OCI-LY1 (cell line): ENCODE results near the gene NEURL4.
A peak's percentile ranks its signal among the peaks of the same experiment; 100 is the strongest.

Source experiments
- H2AFZ ChIP-seq: fragments of 200-600 bp; sonication (generic), shearing (Covaris generic); 2 replicates; pipeline ENCODE4 v1.6.0; 2014; ENCODE audit warnings: antibody characterized with exemption, mild to moderate bottlenecking, low read length
- H3F3A ChIP-seq: fragments of 200-600 bp; sonication (generic), shearing (Covaris generic); 2 replicates; pipeline ENCODE4 v1.6.0; 2014; ENCODE audit warnings: mild to moderate bottlenecking, antibody characterized with exemption, low read length, moderate library complexity; ENCODE audit not compliant: insufficient read depth
- H3K27ac ChIP-seq: fragments of 200-600 bp; sonication (generic); 2 replicates; pipeline ENCODE4 v1.5.1; 2014; ENCODE audit warnings: low read length, mixed run types, mild to moderate bottlenecking, low read depth; ENCODE audit not compliant: poor library complexity, severe bottlenecking
- H3K27me3 ChIP-seq: fragments of 200-600 bp; sonication (generic); 2 replicates; pipeline ENCODE4 v1.6.0; 2014; ENCODE audit warnings: antibody characterized with exemption, mild to moderate bottlenecking, low read length, moderate library complexity; ENCODE audit not compliant: insufficient read depth
- H3K36me3 ChIP-seq: fragments of 200-600 bp; sonication (generic); 2 replicates; pipeline ENCODE4 v1.6.1; 2014; ENCODE audit warnings: mild to moderate bottlenecking, antibody characterized with exemption, low read length, moderate library complexity, mixed read lengths; ENCODE audit not compliant: insufficient read depth
- H3K4me1 ChIP-seq: fragments of 200-600 bp; sonication (generic); 2 replicates; pipeline ENCODE4 v1.5.1; 2014; ENCODE audit warnings: mild to moderate bottlenecking, low read length, moderate library complexity; ENCODE audit not compliant: insufficient read depth, severe bottlenecking
- H3K4me2 ChIP-seq: fragments of 200-600 bp; sonication (generic), shearing (Covaris generic); 2 replicates; pipeline ENCODE4 v1.6.1; 2014; ENCODE audit warnings: low read length
- H3K4me3 ChIP-seq: fragments of 200-600 bp; sonication (generic); 2 replicates; pipeline ENCODE4 v1.5.1; 2014; ENCODE audit warnings: low read length, low read depth, mild to moderate bottlenecking, mixed read lengths; ENCODE audit not compliant: poor library complexity, severe bottlenecking
- H3K79me2 ChIP-seq: fragments of 200-600 bp; shearing (Covaris generic); 2 replicates; pipeline ENCODE4 v1.6.1; 2016; ENCODE audit warnings: mixed run types, low read length, mixed read lengths; ENCODE audit not compliant: insufficient read depth
- H3K9ac ChIP-seq: fragments of 200-600 bp; sonication (generic), shearing (Covaris generic); 2 replicates; pipeline ENCODE4 v1.6.1; 2014; ENCODE audit warnings: mild to moderate bottlenecking, low read length, mixed read lengths
- H3K9me2 ChIP-seq: fragments of 200-600 bp; sonication (generic), shearing (Covaris generic); 2 replicates; pipeline ENCODE4 v1.6.1; 2014; ENCODE audit warnings: low read depth, mild to moderate bottlenecking, low read length, mixed read lengths
- H3K9me3 ChIP-seq: fragments of 200-600 bp; shearing (Covaris generic); 2 replicates; pipeline ENCODE4 v1.6.1; 2014; ENCODE audit warnings: low read length, mixed read lengths
- H4K20me1 ChIP-seq: fragments of 200-600 bp; sonication (generic), shearing (Covaris generic); 2 replicates; pipeline ENCODE4 v1.6.0; 2016; ENCODE audit warnings: mild to moderate bottlenecking, low read length; ENCODE audit not compliant: insufficient read depth
- CTCF ChIP-seq: fragments of 200-600 bp; sonication (generic), shearing (Covaris generic); IDR thresholded peaks from 2 replicates; pipeline ENCODE4 v1.5.1; 2017; ENCODE audit warnings: mild to moderate bottlenecking, antibody characterized with exemption, low read length, moderate library complexity, mixed read lengths
- EZH2 ChIP-seq: fragments of 200-600 bp; sonication (generic), shearing (Covaris generic); IDR thresholded peaks from 2 replicates; pipeline ENCODE4 v1.8.0; 2017; ENCODE audit warnings: borderline replicate concordance, mixed run types, mild to moderate bottlenecking, antibody characterized with exemption, low read length, moderate library complexity, mixed read lengths

Gene NEURL4

GRCh38 chr17:7329997-7330637, 982 bp upstream of the NEURL4 start:
- peak overlapping the region; percentile 98 for H3K4me3 ChIP-seq
- H3F3A ChIP-seq = no peaks in the 10 kb centered on the region
- H2AFZ ChIP-seq = no peak overlapping the region
- H3K4me1 ChIP-seq = peaks cover 36% of the 10 kb centered on the region
- no peaks in the 10 kb centered on the region for H3K9me3 ChIP-seq
- no peaks in the 10 kb centered on the region for H4K20me1 ChIP-seq
- peak overlapping the region; percentile 68 for H3K9ac ChIP-seq
- TF ChIP-seq CTCF (no peak), EZH2 (no peak)
- no peaks in the 10 kb centered on the region for H3K9me2 ChIP-seq
- peaks cover 16% of the 10 kb centered on the region; the same call in 1 of the 2 replicates for H3K36me3 ChIP-seq
- peak overlapping the region; percentile 81 for H3K27ac ChIP-seq
- no peaks in the 10 kb centered on the region for H3K27me3 ChIP-seq
- H3K79me2 ChIP-seq = no peaks in the 10 kb centered on the region
- peak overlapping the region; percentile 88 for H3K4me2 ChIP-seq

- Histone ChIP-seq H2AFZ (no peak overlapping the region), H3K9me2 (no peaks in the 10 kb centered on the region), H3K27me3 (no peaks in the 10 kb centered on the region), H3K9ac (peak overlapping the region; percentile 94), H3K36me3 (peaks cover 20% of the 10 kb centered on the region; the same call in 1 of the 2 replicates), H4K20me1 (no peaks in the 10 kb centered on the region), H3K4me3 (peak overlapping the region; percentile 98), H3K4me2 (peak overlapping the region; percentile 88), H3F3A (no peaks in the 10 kb centered on the region), H3K27ac (peak overlapping the region; percentile 81), H3K79me2 (no peaks in the 10 kb centered on the region), H3K4me1 (peaks cover 34% of the 10 kb centered on the region), H3K9me3 (no peaks in the 10 kb centered on the region)
- TF ChIP-seq CTCF = no peak
- TF ChIP-seq EZH2 = no peak
These were observed 350 bp upstream of the NEURL4 start for GRCh38 chr17:7329374-7329996.

GRCh38 chr17:7328009-7328408, 1.1 kb downstream of the NEURL4 start:
- Histone ChIP-seq H3K9ac (peak overlapping the region; percentile 94), H2AFZ (no peak overlapping the region), H3K9me3 (no peaks in the 10 kb centered on the region), H3F3A (no peaks in the 10 kb centered on the region), H4K20me1 (no peaks in the 10 kb centered on the region), H3K4me2 (peak overlapping the region; percentile 82), H3K36me3 (peaks cover 35% of the 10 kb centered on the region), H3K27ac (no peak overlapping the region), H3K27me3 (no peaks in the 10 kb centered on the region), H3K4me3 (peak overlapping the region; percentile 98), H3K9me2 (no peaks in the 10 kb centered on the region), H3K4me1 (peaks cover 34% of the 10 kb centered on the region), H3K79me2 (no peaks in the 10 kb centered on the region)
- TF ChIP-seq EZH2 (no peak), CTCF (no peak)
